Measurements from ENCODE around the gene FHOD3. TPM values are rescaled to one million over a fixed set of nuclear protein-coding genes. Genes with fewer than 3 reads are reported as not detected.

Gene FHOD3
- total RNA-seq, 1 experiment from 2014 or later: 22.7 TPM

DNA sequence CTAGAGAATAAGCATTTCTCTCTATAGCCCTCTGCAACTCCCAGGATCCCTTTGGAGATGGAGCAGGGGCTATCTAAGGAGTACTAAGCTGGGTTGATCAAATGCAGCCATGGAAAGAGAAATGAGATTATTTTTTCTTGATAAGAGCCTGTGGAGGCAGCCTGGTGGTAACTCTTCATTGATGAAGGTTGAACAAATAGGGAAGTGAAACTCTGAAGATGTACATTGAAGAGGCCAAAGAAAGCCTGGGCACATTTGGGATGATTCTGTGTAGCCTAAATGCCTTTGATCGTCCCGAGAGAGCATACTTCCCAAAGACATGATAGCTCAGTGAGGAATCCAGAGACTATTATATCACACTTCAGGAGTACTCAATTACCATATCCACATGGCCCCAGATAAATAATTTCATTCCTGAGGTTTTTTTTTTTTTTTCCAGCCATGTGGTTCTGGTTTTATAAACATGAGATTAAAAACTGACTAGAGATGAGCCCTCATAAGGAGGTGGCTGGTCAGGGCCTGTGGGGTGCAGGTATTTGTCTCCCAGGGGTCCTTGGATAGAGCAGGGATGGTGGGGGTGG, 338.8 kb downstream of the FHOD3 start:
- no peaks in the 10 kb centered on the region for H3K4me1 ChIP-seq (ENCODE audit: control insufficient read depth, insufficient read depth, low read length)
- H3K4me3 ChIP-seq (ENCODE audit: low read depth in 2 of 2, low read length in 2 of 2): no peak overlapping the region
- BruUV-seq (replicated peaks): no TSS peak
- in situ Hi-C loops (cut with HindIII; ENCODE audit: low pct_unique_long_range_greater_than_20kb, low sequenced_read_pairs) (no loop called here), intact Hi-C loops (cut with micrococcal nuclease; ENCODE audit: unreplicated experiment) (no loop called here)
- DNase-seq (ENCODE audit: low read depth, low spot score) (no peak), ATAC-seq (no peak)
- ChIA-PET POLR2A (no interaction called here), CTCF (no interaction called here)
- H3K27ac ChIP-seq (ENCODE audit: low read length): no peak overlapping the region
- H3K36me3 ChIP-seq (ENCODE audit: control insufficient read depth, insufficient read depth, low read length): no peaks in the 10 kb centered on the region
- TF ChIP-seq TCF7L2 (IDR thresholded peaks at IDR 0.05; ENCODE audit: low read depth, low read length) (no peak), REST (IDR thresholded peaks at IDR 0.05; ENCODE audit: insufficient read depth in 1 of 2, low read depth in 2 of 2, low read length in 1 of 2) (no peak)
- TF ChIP-seq, protein P1, sequence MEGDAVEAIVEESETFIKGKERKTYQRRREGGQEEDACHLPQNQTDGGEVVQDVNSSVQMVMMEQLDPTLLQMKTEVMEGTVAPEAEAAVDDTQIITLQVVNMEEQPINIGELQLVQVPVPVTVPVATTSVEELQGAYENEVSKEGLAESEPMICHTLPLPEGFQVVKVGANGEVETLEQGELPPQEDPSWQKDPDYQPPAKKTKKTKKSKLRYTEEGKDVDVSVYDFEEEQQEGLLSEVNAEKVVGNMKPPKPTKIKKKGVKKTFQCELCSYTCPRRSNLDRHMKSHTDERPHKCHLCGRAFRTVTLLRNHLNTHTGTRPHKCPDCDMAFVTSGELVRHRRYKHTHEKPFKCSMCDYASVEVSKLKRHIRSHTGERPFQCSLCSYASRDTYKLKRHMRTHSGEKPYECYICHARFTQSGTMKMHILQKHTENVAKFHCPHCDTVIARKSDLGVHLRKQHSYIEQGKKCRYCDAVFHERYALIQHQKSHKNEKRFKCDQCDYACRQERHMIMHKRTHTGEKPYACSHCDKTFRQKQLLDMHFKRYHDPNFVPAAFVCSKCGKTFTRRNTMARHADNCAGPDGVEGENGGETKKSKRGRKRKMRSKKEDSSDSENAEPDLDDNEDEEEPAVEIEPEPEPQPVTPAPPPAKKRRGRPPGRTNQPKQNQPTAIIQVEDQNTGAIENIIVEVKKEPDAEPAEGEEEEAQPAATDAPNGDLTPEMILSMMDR (IDR thresholded peaks at IDR 0.05): no peak
- H3K27me3 ChIP-seq (ENCODE audit: control insufficient read depth, insufficient read depth, low read length): no peaks in the 10 kb centered on the region
- H3K9me3 ChIP-seq (ENCODE audit: control insufficient read depth, insufficient read depth, low read depth, low read length): no peaks in the 10 kb centered on the region

- no peak for ATAC-seq
- no peaks in the 10 kb centered on the region for H3K9me3 ChIP-seq (ENCODE audit: control insufficient read depth, insufficient read depth, low read depth, low read length)
- no peak for DNase-seq (ENCODE audit: low read depth, low spot score)
- CTCF ChIA-PET: no interaction called here
- H3K27me3 ChIP-seq (ENCODE audit: control insufficient read depth, insufficient read depth, low read length): no peaks in the 10 kb centered on the region
- in situ Hi-C loops (cut with HindIII; ENCODE audit: low pct_unique_long_range_greater_than_20kb, low sequenced_read_pairs): no loop called here
- POLR2A ChIA-PET: no interaction called here
- H3K4me3 ChIP-seq (ENCODE audit: low read depth in 2 of 2, low read length in 2 of 2): no peak overlapping the region
- no TSS peak for BruUV-seq (replicated peaks)
- no peaks in the 10 kb centered on the region for H3K4me1 ChIP-seq (ENCODE audit: control insufficient read depth, insufficient read depth, low read length)
- TF ChIP-seq TCF7L2 (IDR thresholded peaks at IDR 0.05; ENCODE audit: low read depth, low read length): no peak
- TF ChIP-seq POLR2AphosphoS5 (IDR thresholded peaks at IDR 0.05; ENCODE audit: low read depth, low read length): no peak
- no peak for TF ChIP-seq REST (IDR thresholded peaks at IDR 0.05; ENCODE audit: insufficient read depth in 1 of 2, low read depth in 2 of 2, low read length in 1 of 2)
- no peak for TF ChIP-seq SIN3A (IDR thresholded peaks at IDR 0.05; ENCODE audit: borderline replicate concordance, insufficient read depth, low read depth, low read length)
- TF ChIP-seq, protein P1 (IDR thresholded peaks at IDR 0.05): no peak
- H3K27ac ChIP-seq (ENCODE audit: low read length): no peak overlapping the region
- H3K36me3 ChIP-seq (ENCODE audit: control insufficient read depth, insufficient read depth, low read length): no peaks in the 10 kb centered on the region
- intact Hi-C loops (cut with micrococcal nuclease; ENCODE audit: unreplicated experiment): no loop called here
Observed at GRCh38 chr18:36638224-36638623, 340.7 kb downstream of the FHOD3 start.

Data from Panc1 (cell line).